Smooth muscle cell (in vitro differentiated cells): ENCODE results near the gene SMS. TPM values are rescaled to one million over a fixed set of nuclear protein-coding genes. Genes with fewer than 3 reads are reported as not detected.

Experiments used
- DNase-seq: peaks from one replicate; lab custom pipeline; 2025; ENCODE audit not compliant: unreplicated experiment; lab: John Stamatoyannopoulos, UW
- H2AFZ ChIP-seq: fragments of 200-600 bp; sonication (generic); 2 replicates; pipeline ENCODE4 v1.6.0; 2016; ENCODE audit warnings: antibody characterized with exemption, low read depth, mild to moderate bottlenecking
- H3F3A ChIP-seq: fragments of 200-600 bp; sonication (generic); 2 replicates; pipeline ENCODE4 v1.6.0; 2017; ENCODE audit warnings: antibody characterized with exemption, low read depth
- H3K27ac ChIP-seq: fragments of 200-600 bp; sonication (generic); 2 replicates; pipeline ENCODE4 v1.5.1; 2016; ENCODE audit warnings: low read depth, mild to moderate bottlenecking
- H3K27me3 ChIP-seq: fragments of 200-600 bp; sonication (generic); 2 replicates; pipeline ENCODE4 v1.6.1; 2016; ENCODE audit warnings: low read depth, mild to moderate bottlenecking
- H3K36me3 ChIP-seq: fragments of 200-600 bp; sonication (generic); 2 replicates; pipeline ENCODE4 v1.5.1; 2016; ENCODE audit warnings: low read depth
- H3K4me1 ChIP-seq: fragments of 200-600 bp; sonication (generic); 2 replicates; pipeline ENCODE4 v1.5.1; 2016; ENCODE audit warnings: low read depth
- H3K4me2 ChIP-seq: fragments of 200-600 bp; sonication (generic); 2 replicates; pipeline ENCODE4 v1.6.0; 2016; ENCODE audit warnings: mild to moderate bottlenecking
- H3K4me3 ChIP-seq: fragments of 200-600 bp; sonication (generic); 2 replicates; pipeline ENCODE4 v1.5.1; 2016; ENCODE audit warnings: mild to moderate bottlenecking
- H3K79me2 ChIP-seq: fragments of 200-600 bp; sonication (generic); 2 replicates; pipeline ENCODE4 v1.6.0; 2016; ENCODE audit warnings: low read depth, mild to moderate bottlenecking
- H3K9ac ChIP-seq: fragments of 200-600 bp; sonication (generic); 2 replicates; pipeline ENCODE4 v1.6.0; 2016; ENCODE audit warnings: low read depth
- H3K9me3 ChIP-seq: fragments of 200-600 bp; sonication (generic); replicated peaks from 2 replicates; pipeline ENCODE4 v1.5.1; 2016; ENCODE audit warnings: low read depth
- H4K20me1 ChIP-seq: fragments of 200-600 bp; sonication (generic); 2 replicates; pipeline ENCODE4 v1.6.0; 2016; ENCODE audit warnings: low read depth
- WGBS: methylation state at CpG from one replicate; pipeline ENCODE4 v1.1.7; 2016; ENCODE audit warnings: low lambda C conversion rate; 5-methylcytosine and 5-hydroxymethylcytosine counted together
- polyA plus RNA-seq: library from polyadenylated mRNA; unstranded; fragments of >200 nt; fragmentation: Nextera tagmentation; extraction: Ambion mirVana; gene quantifications from 2 replicates; pipeline ENCODE4 v1.2.1, GENCODE V29; 2016
- total RNA-seq: library from RNA; depleted of rRNA; stranded (reverse); fragments of >200 nt; gene quantifications from 2 replicates; pipeline ENCODE4 v1.2.3, GENCODE V29; 2014
- TF ChIP-seq, protein P1 (sequence below): fragments of 200-600 bp; sonication (generic); IDR thresholded peaks from 2 replicates; pipeline ENCODE4 v1.5.1; 2017; ENCODE audit warnings: borderline replicate concordance, mild to moderate bottlenecking, antibody characterized with exemption; ENCODE audit not compliant: insufficient read depth, poor library complexity, severe bottlenecking

The SMS gene
- total and polyA plus RNA-seq, 2 experiments from 2014 or later, result 37.2 to 46.7 TPM

- Histone ChIP-seq H3K9me3 (no peaks in the 10 kb centered on the region), H3K4me2 (no peak overlapping the region), H2AFZ (no peak overlapping the region), H3K27ac (no peak overlapping the region), H3K36me3 (no peaks in the 10 kb centered on the region), H4K20me1 (peaks cover 62% of the 10 kb centered on the region), H3K79me2 (peaks cover 72% of the 10 kb centered on the region), H3F3A (no peaks in the 10 kb centered on the region), H3K27me3 (no peaks in the 10 kb centered on the region), H3K4me3 (no peak overlapping the region), H3K9ac (no peak overlapping the region), H3K4me1 (peaks cover 5% of the 10 kb centered on the region)
- 74% methylated on average over 8 of the region's 8 CpGs for WGBS
- TF ChIP-seq, protein P1, sequence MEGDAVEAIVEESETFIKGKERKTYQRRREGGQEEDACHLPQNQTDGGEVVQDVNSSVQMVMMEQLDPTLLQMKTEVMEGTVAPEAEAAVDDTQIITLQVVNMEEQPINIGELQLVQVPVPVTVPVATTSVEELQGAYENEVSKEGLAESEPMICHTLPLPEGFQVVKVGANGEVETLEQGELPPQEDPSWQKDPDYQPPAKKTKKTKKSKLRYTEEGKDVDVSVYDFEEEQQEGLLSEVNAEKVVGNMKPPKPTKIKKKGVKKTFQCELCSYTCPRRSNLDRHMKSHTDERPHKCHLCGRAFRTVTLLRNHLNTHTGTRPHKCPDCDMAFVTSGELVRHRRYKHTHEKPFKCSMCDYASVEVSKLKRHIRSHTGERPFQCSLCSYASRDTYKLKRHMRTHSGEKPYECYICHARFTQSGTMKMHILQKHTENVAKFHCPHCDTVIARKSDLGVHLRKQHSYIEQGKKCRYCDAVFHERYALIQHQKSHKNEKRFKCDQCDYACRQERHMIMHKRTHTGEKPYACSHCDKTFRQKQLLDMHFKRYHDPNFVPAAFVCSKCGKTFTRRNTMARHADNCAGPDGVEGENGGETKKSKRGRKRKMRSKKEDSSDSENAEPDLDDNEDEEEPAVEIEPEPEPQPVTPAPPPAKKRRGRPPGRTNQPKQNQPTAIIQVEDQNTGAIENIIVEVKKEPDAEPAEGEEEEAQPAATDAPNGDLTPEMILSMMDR, result no peak
- no peak for DNase-seq
Observed at GRCh38 chrX:21958187-21958586, 17.7 kb downstream of the SMS start.

GRCh38 chrX:21958916-21959315 lies 18.4 kb downstream of the SMS start:
- TF ChIP-seq, protein P1, result no peak
- H3K4me3 ChIP-seq, result no peak overlapping the region
- H2AFZ ChIP-seq, result no peak overlapping the region
- H4K20me1 ChIP-seq, result peaks cover 64% of the 10 kb centered on the region
- no peak overlapping the region for H3K9ac ChIP-seq
- H3K36me3 ChIP-seq, result no peaks in the 10 kb centered on the region
- peaks cover 71% of the 10 kb centered on the region for H3K79me2 ChIP-seq
- WGBS, result 75% methylated on average over 4 of the region's 4 CpGs
- no peak overlapping the region for H3K4me2 ChIP-seq
- no peaks in the 10 kb centered on the region for H3K4me1 ChIP-seq
- H3K9me3 ChIP-seq, result no peaks in the 10 kb centered on the region
- DNase-seq, result no peak
- no peaks in the 10 kb centered on the region for H3K27me3 ChIP-seq
- H3F3A ChIP-seq, result no peaks in the 10 kb centered on the region
- H3K27ac ChIP-seq, result no peak overlapping the region

- H3K27ac ChIP-seq, result no peak overlapping the region
- H3K79me2 ChIP-seq, result peaks cover 67% of the 10 kb centered on the region
- no peak overlapping the region for H2AFZ ChIP-seq
- TF ChIP-seq, protein P1, result no peak
- no peak overlapping the region for H3K4me2 ChIP-seq
- no peak overlapping the region for H3K4me3 ChIP-seq
- H3K9me3 ChIP-seq, result no peaks in the 10 kb centered on the region
- H3K36me3 ChIP-seq, result no peaks in the 10 kb centered on the region
- H3K9ac ChIP-seq, result no peak overlapping the region
- no peaks in the 10 kb centered on the region for H3F3A ChIP-seq
- WGBS, result 66% methylated on average over 12 of the region's 12 CpGs
- H3K4me1 ChIP-seq, result no peaks in the 10 kb centered on the region
- H3K27me3 ChIP-seq, result no peaks in the 10 kb centered on the region
- DNase-seq, result no peak
- peaks cover 65% of the 10 kb centered on the region for H4K20me1 ChIP-seq
Observed at GRCh38 chrX:21959362-21960051, 19.0 kb downstream of the SMS start.
